ENCODE results near the gene ACBD4. TPM values are rescaled to one million over a fixed set of nuclear protein-coding genes. Genes with fewer than 3 reads are reported as not detected.

ACBD4 gene
- polyA plus RNA-seq, 1 of the 3 experiments (the other 2 are of a cell fraction): 15.8 TPM

- 0 out of 4 replicates have a peak overlapping the region, but pooled peaks of 1 of the 2 experiments have one; percentile 7 for H3K4me3 ChIP-seq (ENCODE audit: low read depth in 2 of 2, low read length in 1 of 2)
- H4K20me1 ChIP-seq (ENCODE audit: insufficient read depth): no peaks in the 10 kb centered on the region
- peaks cover 21% of the 10 kb centered on the region for H3F3A ChIP-seq (replicated peaks; ENCODE audit: insufficient read depth)
- peaks cover 29 to 38% of the 10 kb centered on the region in 2 experiments; a peak in 3 of 4 replicates for H3K4me1 ChIP-seq (ENCODE audit: control insufficient read depth in 1 of 2, insufficient read depth in 2 of 2, low read depth in 1 of 2, low read length in 1 of 2)
- no peaks in the 10 kb centered on the region for H3K9me3 ChIP-seq
- WGBS (ENCODE audit: low lambda C conversion rate): 20% methylated on average over 3 of the region's 5 CpGs
- peak overlapping the region; percentile 64 for H3K4me2 ChIP-seq
- CTCF ChIA-PET: interaction anchor here (1.2 to 5.0 kb wide), 4 partner anchors 10 to 35 kb away, joined by 4 to 54 read pairs (median 20); partner anchors contain the start of genes ACBD4, HEXIM1 and HEXIM2
- H3K79me2 ChIP-seq (ENCODE audit: insufficient read depth): no peaks in the 10 kb centered on the region
- peak; percentile 54 for DNase-seq
- POLR2A ChIA-PET: interaction anchor here (0.9 to 4.2 kb wide), 3 partner anchors 9 to 22 kb away, joined by 4 to 50 read pairs (median 44); partner anchors contain the start of genes HEXIM1 and HEXIM2
- no peaks in the 10 kb centered on the region for H3K9me2 ChIP-seq
- TF ChIP-seq SIN3A (IDR thresholded peaks at IDR 0.05; ENCODE audit: borderline replicate concordance, low read depth, low read length) (peak; percentile 34; the same call in 1 of the 2 replicates), PBX3 (IDR thresholded peaks at IDR 0.05) (peak; percentile 55; the same call in 1 of the 2 replicates), RCOR1 (IDR thresholded peaks at IDR 0.05; ENCODE audit: low read length) (no peak), POLR2AphosphoS5 (IDR thresholded peaks at IDR 0.05; ENCODE audit: low read depth, low read length) (0 out of 2 replicates have a peak, but pooled peaks have one; percentile 10), TCF12 (IDR thresholded peaks at IDR 0.05) (0 out of 2 replicates have a peak, but pooled peaks have one; percentile 23), RAD21 (IDR thresholded peaks at IDR 0.05; ENCODE audit: low read length) (no peak), MAX (IDR thresholded peaks at IDR 0.05; ENCODE audit: low read depth) (peak; percentile 66)
- H3K27me3 ChIP-seq (ENCODE audit: insufficient read depth): no peaks in the 10 kb centered on the region
- peak overlapping the region; percentile 89 to 94 for H3K27ac ChIP-seq (ENCODE audit: low read depth in 2 of 2, low read length in 1 of 2)
- H3K36me3 ChIP-seq (replicated peaks in 1 of 2; ENCODE audit: control insufficient read depth in 1 of 2, insufficient read depth in 2 of 2, low read length in 1 of 2): no peaks in the 10 kb centered on the region
- H2AFZ ChIP-seq (ENCODE audit: low read depth): peak overlapping the region; percentile 57
- H3K9ac ChIP-seq: peak overlapping the region; percentile 76
These were observed 35.4 kb downstream of the ACBD4 start for GRCh38 chr17:45170931-45171337.

GRCh38 chr17:45171338-45172231 is 36.1 kb downstream of the ACBD4 start:
- Histone ChIP-seq H3K4me3 (ENCODE audit: low read depth in 2 of 2, low read length in 1 of 2) (peak overlapping the region in 1 of 2 experiments; percentile 20; a peak in 1 of 4 replicates), H3K79me2 (ENCODE audit: insufficient read depth) (no peaks in the 10 kb centered on the region), H3K9ac (peak overlapping the region; percentile 76), H3F3A (replicated peaks; ENCODE audit: insufficient read depth) (peaks cover 21% of the 10 kb centered on the region), H3K9me3 (no peaks in the 10 kb centered on the region), H2AFZ (ENCODE audit: low read depth) (peak overlapping the region; percentile 57), H3K27me3 (ENCODE audit: insufficient read depth) (no peaks in the 10 kb centered on the region), H3K9me2 (no peaks in the 10 kb centered on the region), H3K27ac (ENCODE audit: low read depth in 2 of 2, low read length in 1 of 2) (peak overlapping the region; percentile 89 to 94), H3K4me2 (peak overlapping the region; percentile 64), H4K20me1 (ENCODE audit: insufficient read depth) (no peaks in the 10 kb centered on the region), H3K36me3 (replicated peaks in 1 of 2; ENCODE audit: control insufficient read depth in 1 of 2, insufficient read depth in 2 of 2, low read length in 1 of 2) (no peaks in the 10 kb centered on the region), H3K4me1 (ENCODE audit: control insufficient read depth in 1 of 2, insufficient read depth in 2 of 2, low read depth in 1 of 2, low read length in 1 of 2) (peaks cover 29 to 40% of the 10 kb centered on the region in 2 experiments; a peak in 3 of 4 replicates)
- no peak for TF ChIP-seq ZBTB33 (IDR thresholded peaks at IDR 0.05; ENCODE audit: borderline replicate concordance, low read depth)
- no peak for TF ChIP-seq MXI1 (IDR thresholded peaks at IDR 0.05; ENCODE audit: low read depth, low read length)
- TF ChIP-seq USF1 (IDR thresholded peaks at IDR 0.05; ENCODE audit: borderline replicate concordance, low read depth): no peak
- TF ChIP-seq FOXJ3 (CRISPR knock-in tag; IDR thresholded peaks at IDR 0.05): no peak
- TF ChIP-seq GATA2 (CRISPR knock-in tag; IDR thresholded peaks at IDR 0.05): no peak
- CTCF ChIA-PET: interaction anchor here (1.2 to 5.0 kb wide), 8 partner anchors 10 to 47 kb away, joined by 4 to 54 read pairs (median 14); partner anchors contain the start of genes ACBD4, HEXIM1 and HEXIM2
- DNase-seq: no peak
- WGBS (ENCODE audit: low lambda C conversion rate): 63% methylated on average over 20 of the region's 20 CpGs
- POLR2A ChIA-PET: interaction anchor here (0.9 to 4.2 kb wide), 4 partner anchors 10 to 22 kb away, joined by 4 to 50 read pairs (median 24); partner anchors contain the start of genes HEXIM1 and HEXIM2

Data from SK-N-SH (cell line).